Measurements from ENCODE around the gene SDCCAG8. TPM values are rescaled to one million over a fixed set of nuclear protein-coding genes. Genes with fewer than 3 reads are reported as not detected.

The SDCCAG8 gene
- total RNA-seq, 4 donors from 2014 or later = 24.5 to 52.7 (median 31.7) TPM

DNA sequence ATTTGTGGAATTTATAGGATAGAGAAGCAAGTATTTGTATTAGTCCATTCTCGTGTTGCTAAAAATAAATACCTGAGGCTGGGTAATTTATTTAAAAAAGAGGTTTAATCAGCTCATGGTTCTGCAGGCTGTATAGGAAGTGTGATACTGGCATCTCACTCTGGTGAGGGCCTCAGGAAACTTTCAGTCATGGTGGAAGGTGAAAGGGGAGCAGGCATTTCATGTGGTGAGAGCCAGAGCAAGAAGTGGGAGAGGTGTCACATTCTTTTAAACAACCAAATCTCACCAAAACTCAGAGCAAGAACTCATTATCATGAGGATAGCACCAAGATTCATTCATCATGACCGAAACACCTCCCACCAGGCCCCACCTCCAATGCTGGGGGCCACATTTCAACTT lies 18.1 kb downstream of the SDCCAG8 start:
- TF ChIP-seq POLR2A (IDR thresholded peaks at IDR 0.05; ENCODE audit: low read depth) = no peak
- no peak for TF ChIP-seq EP300 (IDR thresholded peaks at IDR 0.05)
- no peak for TF ChIP-seq POLR2AphosphoS5 (IDR thresholded peaks at IDR 0.05)
- TF ChIP-seq, protein P1, sequence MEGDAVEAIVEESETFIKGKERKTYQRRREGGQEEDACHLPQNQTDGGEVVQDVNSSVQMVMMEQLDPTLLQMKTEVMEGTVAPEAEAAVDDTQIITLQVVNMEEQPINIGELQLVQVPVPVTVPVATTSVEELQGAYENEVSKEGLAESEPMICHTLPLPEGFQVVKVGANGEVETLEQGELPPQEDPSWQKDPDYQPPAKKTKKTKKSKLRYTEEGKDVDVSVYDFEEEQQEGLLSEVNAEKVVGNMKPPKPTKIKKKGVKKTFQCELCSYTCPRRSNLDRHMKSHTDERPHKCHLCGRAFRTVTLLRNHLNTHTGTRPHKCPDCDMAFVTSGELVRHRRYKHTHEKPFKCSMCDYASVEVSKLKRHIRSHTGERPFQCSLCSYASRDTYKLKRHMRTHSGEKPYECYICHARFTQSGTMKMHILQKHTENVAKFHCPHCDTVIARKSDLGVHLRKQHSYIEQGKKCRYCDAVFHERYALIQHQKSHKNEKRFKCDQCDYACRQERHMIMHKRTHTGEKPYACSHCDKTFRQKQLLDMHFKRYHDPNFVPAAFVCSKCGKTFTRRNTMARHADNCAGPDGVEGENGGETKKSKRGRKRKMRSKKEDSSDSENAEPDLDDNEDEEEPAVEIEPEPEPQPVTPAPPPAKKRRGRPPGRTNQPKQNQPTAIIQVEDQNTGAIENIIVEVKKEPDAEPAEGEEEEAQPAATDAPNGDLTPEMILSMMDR (IDR thresholded peaks at IDR 0.05) = no peak
- 76% methylated on average over 2 of the region's 2 CpGs for WGBS
- H3K27ac ChIP-seq (replicated peaks in 1 of 4) = no peak overlapping the region
- no peak for DNase-seq (ENCODE audit: extremely low spot score)
- intact Hi-C loops (cut with DNase I) = no loop called here
- no peaks in the 10 kb centered on the region for H3K27me3 ChIP-seq
- peaks cover 5 to 16% (median 9%) of the 10 kb centered on the region in 4 donors for H3K4me1 ChIP-seq
- H3K9me3 ChIP-seq = no peaks in the 10 kb centered on the region
- H3K4me3 ChIP-seq = no peak overlapping the region
- H3K36me3 ChIP-seq = peaks cover 0 to 81% (median 43%) of the 10 kb centered on the region in 4 donors

DNA sequence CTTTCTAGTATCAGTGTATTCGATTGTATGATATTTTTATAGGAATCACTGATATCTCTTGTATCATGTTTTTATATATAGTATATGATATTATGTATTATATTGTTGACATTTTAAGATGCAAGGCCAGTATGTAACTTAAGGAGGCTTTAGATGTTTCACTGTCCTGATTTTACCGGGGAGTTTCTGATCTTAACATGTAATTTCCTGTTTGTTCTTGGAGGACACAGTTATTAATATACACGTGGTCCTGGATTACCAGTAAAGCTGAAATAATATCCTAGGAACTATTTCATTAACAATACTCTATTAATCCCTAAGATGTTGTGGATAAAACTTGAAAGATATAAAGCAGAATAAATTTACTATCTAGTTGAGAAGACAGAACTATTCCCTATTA lies 19.5 kb downstream of the SDCCAG8 start:
- DNase-seq (ENCODE audit: extremely low spot score) = no peak
- no peak overlapping the region for H3K4me3 ChIP-seq
- intact Hi-C loops (cut with DNase I) = no loop called here
- peaks cover 0 to 85% (median 44%) of the 10 kb centered on the region in 4 donors for H3K36me3 ChIP-seq
- WGBS = 84% methylated on average over 3 of the region's 3 CpGs
- H3K27ac ChIP-seq (replicated peaks in 1 of 4) = no peak overlapping the region
- H3K4me1 ChIP-seq = peaks cover 0 to 10% (median 0%) of the 10 kb centered on the region in 4 donors
- H3K9me3 ChIP-seq = no peaks in the 10 kb centered on the region
- TF ChIP-seq, protein P1 (IDR thresholded peaks at IDR 0.05) = no peak
- TF ChIP-seq POLR2AphosphoS5 (IDR thresholded peaks at IDR 0.05) (no peak), POLR2A (IDR thresholded peaks at IDR 0.05; ENCODE audit: low read depth) (no peak)
- no peaks in the 10 kb centered on the region for H3K27me3 ChIP-seq

DNA sequence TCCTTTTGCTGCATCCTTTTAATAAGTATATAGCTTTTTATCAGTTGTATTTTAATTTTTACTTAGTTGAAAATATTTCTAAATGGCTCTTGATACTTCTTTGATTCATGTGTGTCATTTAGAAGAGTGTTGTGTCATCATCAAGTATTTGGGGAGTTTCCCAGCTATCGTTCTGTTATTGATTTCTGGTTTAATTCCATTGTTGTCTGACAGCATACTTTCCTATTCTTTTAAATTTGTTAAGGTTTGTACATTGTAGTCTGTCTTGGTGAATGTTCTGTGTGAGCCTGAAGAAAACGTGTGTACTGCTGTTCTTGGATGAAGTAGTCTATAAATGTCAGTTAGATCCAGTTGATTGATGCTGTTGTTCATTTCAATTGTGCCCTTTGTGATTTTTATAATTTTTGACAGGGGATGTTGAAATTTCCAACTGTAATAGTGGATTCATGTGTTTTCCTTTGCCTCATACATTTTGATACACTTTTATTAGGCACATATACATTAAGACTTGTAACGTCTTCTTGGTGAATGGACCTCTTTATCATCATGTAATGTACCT lies 24.8 kb downstream of the SDCCAG8 start:
- intact Hi-C loops (cut with DNase I) = no loop called here
- 71% methylated on average over 3 of the region's 3 CpGs for WGBS
- Histone ChIP-seq H3K27ac (replicated peaks in 1 of 4) (no peak overlapping the region), H3K4me3 (no peak overlapping the region), H3K27me3 (no peaks in the 10 kb centered on the region), H3K4me1 (no peaks in the 10 kb centered on the region), H3K36me3 (peaks cover 0 to 63% (median 37%) of the 10 kb centered on the region in 4 donors), H3K9me3 (no peaks in the 10 kb centered on the region)
- no peak for DNase-seq (ENCODE audit: extremely low spot score)
- TF ChIP-seq, protein P1 (IDR thresholded peaks at IDR 0.05) = no peak
- no peak for TF ChIP-seq POLR2A (IDR thresholded peaks at IDR 0.05; ENCODE audit: low read depth)
- no peak for TF ChIP-seq EP300 (IDR thresholded peaks at IDR 0.05)
- no peak for TF ChIP-seq POLR2AphosphoS5 (IDR thresholded peaks at IDR 0.05)

DNA sequence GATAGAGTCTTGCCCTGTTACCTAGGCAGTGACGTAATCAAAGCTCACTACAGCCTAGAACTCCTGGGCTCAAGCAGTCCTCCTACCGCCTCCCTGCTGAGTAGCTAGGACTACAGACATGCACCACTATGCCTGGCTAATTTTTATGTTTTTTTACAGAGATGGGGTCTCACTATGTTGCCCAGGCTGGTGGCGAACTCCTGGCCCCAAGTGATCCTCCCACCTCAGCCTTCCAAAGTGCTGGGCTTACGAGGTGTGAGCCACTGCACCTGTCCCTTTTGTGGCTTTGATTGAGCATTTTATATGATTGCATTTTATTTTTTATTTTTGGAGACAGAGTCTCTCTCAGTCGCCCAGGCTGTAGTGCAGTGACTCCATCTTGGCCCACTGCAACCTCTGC lies 25.8 kb downstream of the SDCCAG8 start:
- TF ChIP-seq EP300 (IDR thresholded peaks at IDR 0.05) (no peak), POLR2AphosphoS5 (IDR thresholded peaks at IDR 0.05) (no peak), POLR2A (IDR thresholded peaks at IDR 0.05; ENCODE audit: low read depth) (no peak)
- TF ChIP-seq, protein P1 (IDR thresholded peaks at IDR 0.05) = no peak
- peaks cover 0 to 61% (median 37%) of the 10 kb centered on the region in 4 donors for H3K36me3 ChIP-seq

More for the DNA sequence above, 25.8 kb downstream of the SDCCAG8 start:
- Histone ChIP-seq H3K9me3 (no peaks in the 10 kb centered on the region), H3K4me3 (no peak overlapping the region), H3K27me3 (no peaks in the 10 kb centered on the region), H3K4me1 (no peaks in the 10 kb centered on the region), H3K27ac (replicated peaks in 1 of 4) (no peak overlapping the region)
- intact Hi-C loops (cut with DNase I) = no loop called here
- WGBS = 99% methylated on average over 5 of the region's 5 CpGs
- DNase-seq (ENCODE audit: extremely low spot score) = no peak

Measured in esophagus muscularis mucosa (tissue), 4 donors.